CMK (cell line): ENCODE results near the gene MARCHF3.
"Not testable (repeated sequence)": the region's sequence is repeated elsewhere in the genome, so short reads cannot be mapped to it uniquely, and the experiment has no call there.

Source experiments
- DNase-seq: peaks from one replicate; pipeline ENCODE4 v3.0.0-alpha.2; 2010; ENCODE audit warnings: low read depth

MARCHF3 gene, protein sequence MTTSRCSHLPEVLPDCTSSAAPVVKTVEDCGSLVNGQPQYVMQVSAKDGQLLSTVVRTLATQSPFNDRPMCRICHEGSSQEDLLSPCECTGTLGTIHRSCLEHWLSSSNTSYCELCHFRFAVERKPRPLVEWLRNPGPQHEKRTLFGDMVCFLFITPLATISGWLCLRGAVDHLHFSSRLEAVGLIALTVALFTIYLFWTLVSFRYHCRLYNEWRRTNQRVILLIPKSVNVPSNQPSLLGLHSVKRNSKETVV

DNA sequence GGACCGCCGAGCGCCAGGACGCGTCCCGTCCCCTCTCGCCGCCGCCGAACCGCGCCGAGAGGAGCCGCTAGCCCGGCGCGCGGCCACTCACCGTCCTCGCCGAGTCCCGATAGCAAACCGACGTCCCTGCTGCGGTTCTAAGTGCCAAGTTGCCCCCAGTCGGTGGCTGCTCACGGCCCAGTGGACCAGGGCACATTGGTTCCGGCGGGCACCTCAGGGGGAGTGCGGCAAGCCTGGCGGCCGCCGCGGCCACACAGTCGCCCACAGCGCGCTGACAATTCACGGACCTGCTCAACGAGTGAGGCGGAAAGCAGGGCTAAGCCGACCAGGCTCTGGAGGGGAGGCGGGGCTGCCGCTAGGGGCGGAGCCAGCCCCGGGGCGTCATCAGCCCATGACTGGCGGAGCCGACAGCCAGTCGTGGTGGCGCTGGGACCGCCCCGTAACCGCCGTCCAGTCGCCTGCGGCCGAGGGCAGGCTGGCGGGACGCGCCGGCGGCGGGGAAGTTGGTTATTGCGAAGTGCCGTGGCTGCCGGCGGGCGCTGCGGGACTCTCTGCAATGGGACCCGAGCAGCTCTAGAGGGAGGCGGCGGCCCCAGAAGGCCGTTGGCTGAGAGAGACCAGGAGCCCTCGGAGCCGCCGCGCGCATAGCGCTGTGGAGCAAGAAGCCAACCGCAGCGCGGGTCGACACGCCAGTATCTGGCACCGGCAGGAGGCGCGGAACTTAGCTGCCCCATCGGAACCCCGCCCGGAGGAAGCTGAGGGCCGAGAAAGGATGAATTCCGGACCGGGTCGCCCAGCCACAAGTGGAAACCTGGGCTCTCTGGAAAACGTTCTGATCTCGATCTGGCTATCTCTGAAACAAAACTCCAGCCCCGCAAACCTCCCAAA, at the start of gene MARCHF3:
Gene MARCHF3, minus strand, starts transcription at position 300 of the 888 bp plus-strand sequence. CDS start 112,387 bp downstream, outside the sequence.
- DNase-seq = peak; percentile 70

DNA sequence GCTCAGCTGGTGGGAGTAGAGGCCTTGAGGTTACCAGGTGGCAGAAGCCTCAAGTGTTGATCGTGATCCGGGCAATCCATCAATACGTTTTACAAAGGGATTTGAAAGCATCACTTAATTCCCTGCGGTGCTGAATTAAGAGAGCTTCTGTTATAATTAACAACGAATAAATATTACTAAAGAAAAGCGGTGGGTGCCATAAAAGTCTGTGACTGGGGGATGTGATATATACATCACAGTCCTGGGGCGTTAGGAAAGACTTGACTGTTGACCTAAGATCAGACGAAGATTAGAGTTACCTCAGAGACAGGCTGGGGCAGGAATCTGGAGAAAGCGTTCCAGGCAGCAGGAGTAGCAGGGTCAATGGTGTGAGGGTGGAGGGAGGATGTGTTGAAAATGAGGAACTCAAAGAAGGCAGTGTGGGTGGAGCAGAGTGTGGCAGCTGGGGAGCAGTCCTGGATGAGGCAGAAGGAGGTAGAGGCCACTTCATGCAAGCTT, 49.7 kb upstream of the MARCHF3 start:
- DNase-seq = no peak

DNA sequence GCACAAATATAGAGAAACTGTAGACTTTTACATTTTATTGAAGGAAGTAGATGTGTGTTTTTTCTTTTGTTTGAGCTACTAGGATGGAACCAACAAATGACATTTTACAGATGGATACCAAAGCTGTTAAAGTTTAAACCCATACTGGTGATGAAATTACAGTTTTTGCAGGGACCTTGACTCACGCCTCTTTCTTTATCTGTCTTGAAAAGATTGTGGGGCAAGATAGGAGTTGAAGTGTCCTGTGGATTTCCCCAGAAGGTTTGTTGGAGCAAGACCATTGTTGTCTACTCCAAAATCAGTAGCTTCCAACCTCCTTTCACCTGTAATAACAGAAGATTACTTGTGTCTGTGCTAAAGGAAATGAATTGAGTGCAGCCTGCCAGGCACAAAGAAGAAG, 47.0 kb upstream of the MARCHF3 start:
- DNase-seq = no peak

DNA sequence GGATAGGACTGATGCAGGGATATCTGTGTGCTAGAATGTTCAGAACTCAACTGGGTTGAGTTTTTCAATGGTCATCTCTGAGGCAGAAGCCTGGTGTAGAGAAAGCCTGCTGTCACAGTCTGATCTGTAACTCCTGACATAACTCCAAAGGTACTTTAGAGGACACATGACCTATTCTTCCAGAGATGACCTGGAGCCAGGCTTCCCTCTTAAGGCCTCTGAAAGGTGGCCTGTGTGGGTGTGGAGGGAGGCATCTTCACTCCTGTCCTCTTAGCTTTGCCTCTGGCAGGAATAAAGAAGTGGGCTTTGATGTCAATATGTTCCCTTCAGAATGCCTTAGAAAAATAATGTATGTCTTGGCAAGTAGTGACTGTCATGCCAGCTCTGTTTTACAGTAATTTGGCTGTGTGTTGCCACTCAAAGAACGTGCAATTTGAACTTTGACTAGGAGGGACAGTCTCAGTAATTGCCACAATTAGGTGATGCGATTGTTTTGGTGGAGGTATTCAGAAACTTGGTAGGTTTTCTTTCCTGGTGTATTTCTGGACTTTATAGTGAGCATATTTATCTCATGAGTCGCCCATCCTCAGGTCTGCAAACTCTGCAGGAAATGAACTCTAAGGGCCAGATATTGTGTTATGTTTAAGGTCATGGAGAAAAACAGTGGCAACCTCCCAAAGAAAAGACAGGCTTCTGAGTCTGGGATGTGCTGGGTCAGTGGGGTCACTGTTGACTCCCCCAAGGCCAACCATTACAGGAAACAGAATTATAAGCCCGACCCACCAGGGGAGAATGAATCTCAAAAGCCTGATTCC, 46.2 kb upstream of the MARCHF3 start:
- no peak for DNase-seq

DNA sequence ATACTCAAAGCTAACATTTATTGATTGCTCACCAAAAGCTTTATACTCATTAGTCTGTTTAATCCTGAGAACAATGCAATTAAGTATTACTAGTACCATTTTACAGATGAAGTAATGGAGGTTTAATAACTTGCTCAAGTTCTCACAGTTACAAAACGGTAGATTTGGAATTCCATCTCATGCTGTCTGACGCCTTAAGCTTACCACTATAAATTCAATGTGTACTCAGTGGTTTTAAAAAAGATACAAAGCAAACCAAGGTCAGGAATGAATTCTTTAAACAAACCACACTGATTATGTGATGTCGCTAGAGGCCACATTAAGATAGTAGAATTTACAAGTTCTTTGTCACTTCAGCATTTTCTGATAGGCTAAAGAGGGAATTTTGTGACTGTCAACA, 44.1 kb upstream of the MARCHF3 start:
- no peak for DNase-seq

DNA sequence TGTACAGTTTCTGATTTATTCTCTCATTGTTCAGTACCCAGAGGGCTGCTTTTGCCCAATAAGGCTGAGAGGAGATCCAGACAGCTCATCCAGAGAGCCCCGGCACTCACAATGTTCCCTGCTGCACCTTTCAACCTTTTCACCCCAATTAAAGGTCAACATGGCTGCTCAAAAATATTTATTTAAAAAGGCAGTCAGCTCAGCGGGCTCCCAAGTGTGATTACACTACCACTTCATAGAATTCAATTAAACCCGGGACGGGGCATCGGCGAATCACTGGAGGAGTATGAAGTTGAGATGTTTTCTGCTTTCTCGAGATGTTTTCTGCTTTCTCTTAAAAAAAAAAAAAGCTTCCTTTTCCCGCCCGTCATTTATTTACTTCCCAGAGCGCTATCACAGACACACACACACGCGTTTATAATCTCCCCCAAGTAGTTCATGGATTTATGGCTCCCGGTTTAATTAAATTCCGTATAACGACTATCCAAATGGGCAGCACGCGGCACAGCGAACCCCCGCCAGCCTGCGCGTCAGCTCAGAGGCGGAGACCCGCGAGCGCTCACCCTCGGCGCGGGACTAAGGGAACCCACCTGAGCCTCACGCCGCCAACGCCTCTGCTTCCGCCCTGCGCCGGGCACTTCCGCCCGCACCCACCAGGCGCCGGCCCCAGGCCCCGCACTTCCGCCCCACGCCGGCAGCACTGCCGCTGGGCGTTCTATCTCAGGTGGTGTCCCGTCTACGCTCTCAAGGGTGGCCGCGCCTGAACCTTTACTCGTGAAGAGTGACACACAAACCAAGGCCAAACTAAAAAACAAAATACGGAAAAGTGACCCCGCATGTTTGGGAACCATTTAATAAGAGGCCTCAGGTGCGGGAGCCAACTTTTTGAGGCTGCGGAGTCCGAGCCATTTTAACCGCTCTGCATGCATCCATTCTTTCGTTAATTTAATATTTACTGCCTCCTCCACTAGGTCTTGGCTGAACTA, 42.8 kb upstream of the MARCHF3 start, which contains the start of gene C5orf63:
Gene C5orf63, minus strand, starts transcription at position 642 of the 986 bp plus-strand sequence. CDS start 14,507 bp downstream, outside the sequence.
- DNase-seq = peak; percentile 43

DNA sequence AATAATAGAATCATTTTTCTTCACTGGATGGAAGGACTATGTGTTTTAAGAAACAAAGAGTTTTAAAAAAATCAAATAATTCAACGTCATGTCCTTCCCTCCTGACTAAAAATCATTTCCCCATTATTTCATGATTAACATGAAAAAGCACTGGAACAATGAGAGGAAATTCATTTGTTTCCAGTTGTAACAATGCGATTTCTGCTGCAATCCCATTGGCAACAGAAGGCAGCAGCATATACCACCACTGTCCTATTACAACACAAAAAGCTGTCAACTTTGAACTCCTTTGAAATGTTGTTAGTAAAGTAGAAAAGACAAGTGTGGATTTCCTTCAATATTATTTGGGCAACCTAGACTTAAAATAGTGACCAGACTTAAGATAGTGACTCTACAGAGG, 39.9 kb upstream of the MARCHF3 start:
- no peak for DNase-seq

DNA sequence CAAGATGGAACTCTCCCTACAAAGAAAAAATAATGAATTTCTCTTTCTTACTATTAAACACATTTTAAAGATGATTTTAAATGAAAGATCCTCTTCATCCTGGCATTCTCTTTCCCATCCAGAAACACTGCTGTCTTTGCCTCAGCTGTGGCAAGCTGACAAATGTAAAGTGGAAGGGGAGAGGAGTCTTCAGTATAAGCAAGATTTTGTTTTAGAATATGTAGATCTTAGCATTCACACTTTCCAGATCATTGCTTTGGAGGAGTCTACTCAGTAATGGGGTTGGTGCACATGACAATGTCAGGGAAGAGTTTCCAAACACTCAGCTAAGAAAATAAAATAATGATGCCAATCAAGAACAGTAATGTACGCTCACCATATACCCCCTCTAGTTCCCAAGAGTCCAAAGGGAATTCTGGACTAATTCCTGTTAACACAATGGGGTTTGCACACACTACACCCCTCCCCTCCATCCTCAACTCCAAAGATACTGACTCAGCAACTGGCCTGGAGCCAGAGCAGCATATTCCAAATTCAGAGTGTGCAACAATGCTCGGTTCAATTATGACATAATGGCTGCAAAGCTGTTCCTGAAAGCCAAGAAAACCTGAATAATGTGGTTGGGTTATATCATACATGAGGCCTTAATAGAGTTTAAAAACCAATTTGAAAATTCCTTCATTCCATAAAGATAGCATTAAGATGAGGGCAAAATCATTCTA, 38.3 kb upstream of the MARCHF3 start:
- DNase-seq = no peak

DNA sequence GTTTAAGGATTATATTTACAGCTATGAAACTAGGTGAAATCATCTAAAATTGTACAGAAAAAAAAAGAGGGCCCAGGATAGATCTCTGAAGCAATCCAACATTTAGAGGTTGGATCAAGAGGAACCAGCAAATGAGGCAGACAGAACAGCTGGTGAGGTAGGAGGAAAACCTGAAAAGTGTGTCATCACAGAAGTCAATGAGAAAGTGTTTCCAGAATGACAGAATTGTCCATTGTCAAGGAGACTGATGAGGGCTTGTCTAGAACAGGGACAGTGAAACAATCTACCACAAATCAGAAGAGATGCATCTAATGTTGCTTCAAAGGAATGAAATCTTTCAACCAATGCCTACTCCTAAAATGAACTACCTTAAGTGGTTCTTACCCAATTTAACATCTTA, 36.4 kb upstream of the MARCHF3 start:
- no peak for DNase-seq

DNA sequence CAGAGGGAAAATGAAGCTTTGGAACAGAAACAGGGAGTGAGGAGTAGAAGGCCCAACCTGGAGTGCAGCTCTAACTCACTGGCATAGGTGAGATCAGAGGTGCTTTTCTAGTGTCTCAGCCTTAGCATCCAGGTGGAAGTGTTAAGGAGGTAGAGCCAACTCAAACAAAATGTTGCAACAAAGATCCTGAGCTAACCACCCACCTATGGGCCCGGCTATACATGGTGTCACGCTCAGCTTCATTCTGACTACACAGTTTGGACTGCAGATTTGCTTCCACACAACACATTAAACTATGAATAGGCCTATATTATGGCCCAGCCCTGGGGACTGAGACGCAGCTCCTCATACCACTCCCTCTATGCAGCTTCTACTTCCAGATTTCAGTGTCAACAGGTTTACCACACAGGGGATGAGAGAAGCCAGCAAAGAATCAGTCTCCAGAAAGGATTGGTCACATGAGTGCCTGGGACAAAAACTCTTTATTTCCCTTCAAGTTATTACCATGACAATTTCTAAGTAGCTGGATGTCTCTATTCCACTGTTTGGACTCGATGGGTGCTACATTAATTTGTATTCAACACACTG, 34.0 kb upstream of the MARCHF3 start:
- no peak for DNase-seq

DNA sequence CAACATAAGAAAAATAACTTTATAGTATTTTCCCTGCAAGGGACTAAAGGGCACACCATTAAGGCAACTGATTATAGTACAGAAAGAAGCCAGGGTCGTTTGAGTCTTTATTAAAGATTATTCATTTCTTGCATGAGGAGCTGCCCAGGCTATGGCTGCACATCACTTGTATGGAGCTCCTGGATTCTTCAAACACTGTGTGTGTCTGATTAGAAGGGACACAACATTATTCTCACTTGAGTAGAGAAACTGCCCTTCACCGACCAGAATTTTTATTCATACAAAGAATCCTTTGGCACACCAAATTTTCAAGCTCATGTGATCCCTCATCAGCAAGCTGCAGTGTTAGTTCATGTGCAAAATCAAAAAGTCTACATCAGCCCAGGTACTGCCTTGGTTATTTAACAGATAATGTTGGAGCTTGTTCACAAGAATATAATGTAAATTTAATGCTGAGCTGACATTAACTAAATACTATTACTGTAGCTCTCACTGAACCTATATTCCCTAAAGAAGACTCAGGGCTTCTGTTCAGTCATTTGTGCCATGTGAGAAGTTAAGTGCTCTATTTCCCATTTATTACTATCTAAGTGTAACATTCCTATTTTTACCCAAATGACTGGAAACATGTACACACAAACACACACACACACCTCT, 33.0 kb upstream of the MARCHF3 start:
- DNase-seq = no peak

DNA sequence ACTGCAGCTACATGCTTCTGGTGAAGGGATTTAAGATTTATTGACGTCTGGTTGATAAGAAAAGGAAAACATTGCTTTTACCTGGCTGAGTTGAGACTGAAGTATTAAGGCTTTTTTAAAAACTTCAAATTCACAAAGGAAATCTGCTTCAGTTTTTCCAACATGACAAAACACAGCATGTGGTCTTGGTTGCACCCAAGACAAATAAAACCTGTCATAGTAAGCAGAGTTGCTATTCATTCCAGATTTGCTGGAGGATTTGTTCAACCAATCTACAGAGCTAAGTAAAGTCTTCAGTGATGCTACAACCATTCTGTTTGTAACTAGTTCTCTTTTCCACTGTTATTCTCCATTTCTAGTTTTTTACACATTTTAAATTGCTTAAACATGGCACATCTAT, 31.6 kb upstream of the MARCHF3 start:
- no peak for DNase-seq

DNA sequence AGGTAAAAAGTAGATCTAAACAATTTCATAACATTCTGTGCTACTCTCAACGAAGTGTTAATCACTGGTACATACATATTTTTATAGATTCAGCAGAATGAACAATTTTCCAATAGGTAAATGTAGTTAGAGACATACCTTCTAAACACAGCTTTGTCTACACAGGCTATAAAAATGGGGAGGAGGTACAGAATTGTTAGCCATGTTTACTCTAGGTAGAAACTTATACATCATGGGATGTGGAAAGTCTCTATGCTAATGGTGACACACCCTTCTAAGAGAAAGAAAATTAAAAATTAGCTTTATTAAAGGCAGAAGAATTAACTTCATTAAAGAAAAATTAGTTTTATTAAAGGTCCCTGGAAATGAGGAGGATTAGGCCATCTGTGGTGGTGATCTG, 31.2 kb upstream of the MARCHF3 start:
- DNase-seq = no peak

DNA sequence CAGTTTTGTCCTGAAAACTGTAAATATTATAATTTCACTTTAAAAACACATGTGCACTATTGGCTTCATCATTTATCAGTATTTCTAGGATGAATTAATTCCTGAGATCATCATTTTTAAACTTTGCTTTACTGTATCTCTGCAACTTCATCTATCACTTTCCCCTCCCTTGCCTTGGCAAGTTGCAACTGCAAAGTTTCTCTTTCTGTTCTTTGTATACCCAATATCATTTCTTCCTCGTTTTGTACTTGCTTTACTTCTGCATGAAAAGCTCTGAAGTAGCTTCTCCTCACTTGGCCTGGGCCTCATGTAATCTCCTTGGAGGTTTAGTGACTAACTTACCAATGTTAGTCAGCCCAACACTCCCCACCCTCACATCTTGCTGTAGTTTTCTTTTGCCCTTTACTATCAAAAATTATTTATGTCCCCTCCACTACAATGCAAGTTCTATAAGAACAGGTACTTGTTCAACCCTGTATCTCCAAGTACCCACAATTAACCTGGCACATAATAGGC, 30.2 kb upstream of the MARCHF3 start:
- no peak for DNase-seq

DNA sequence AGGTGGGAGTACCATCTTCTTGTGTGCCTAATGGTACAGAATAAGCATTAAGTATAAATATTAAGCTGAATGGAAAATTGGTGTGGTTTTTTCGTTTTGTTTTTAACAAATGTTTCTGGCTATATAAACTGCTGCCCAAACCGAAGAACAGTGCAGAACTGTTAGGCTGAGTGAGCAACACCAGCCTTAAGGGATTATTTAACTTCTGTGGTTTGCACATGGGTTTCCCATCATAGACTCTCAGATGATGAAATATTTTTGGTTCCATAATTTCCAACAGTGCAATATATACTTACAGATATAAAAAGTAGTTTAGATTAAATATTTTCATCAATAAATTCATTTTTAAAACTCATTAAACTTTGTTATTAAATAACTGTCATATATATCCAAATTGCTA, 26.5 kb upstream of the MARCHF3 start:
- DNase-seq = no peak

DNA sequence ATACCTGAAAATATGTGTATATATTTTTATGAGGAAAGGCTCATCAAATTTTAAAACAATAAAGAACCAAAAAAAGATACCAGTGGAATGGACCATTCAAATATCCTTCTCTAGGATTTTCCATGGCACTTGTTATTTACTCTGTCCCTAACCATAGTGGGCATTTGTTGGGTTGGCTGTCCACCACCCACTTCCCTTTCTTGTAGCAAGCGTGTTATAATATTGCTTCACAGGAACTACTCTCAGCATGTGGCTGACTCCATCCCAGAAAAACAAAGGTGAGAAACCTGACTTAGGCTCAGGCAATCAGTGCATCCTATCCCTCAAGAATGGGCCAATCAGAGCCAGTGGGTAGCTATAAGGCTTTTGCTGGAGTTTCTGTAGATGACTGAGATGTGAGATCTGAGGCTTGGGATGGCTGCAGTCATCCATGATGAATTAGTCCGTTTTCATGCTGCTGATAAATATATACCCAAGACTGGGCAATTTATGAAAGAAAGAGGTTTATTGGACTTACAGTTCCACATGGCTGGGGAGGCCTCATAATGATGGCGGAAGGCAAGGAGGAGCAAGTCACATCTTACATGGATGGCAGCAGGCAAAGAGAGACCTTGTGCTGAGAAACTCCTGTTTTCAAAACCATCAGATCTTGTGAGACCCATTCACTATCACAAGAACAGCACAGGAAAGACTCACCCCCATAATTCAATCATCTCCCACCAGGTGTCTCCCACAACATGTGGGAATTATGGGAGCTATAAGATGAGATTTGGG, 25.7 kb upstream of the MARCHF3 start:
- DNase-seq = no peak

DNA sequence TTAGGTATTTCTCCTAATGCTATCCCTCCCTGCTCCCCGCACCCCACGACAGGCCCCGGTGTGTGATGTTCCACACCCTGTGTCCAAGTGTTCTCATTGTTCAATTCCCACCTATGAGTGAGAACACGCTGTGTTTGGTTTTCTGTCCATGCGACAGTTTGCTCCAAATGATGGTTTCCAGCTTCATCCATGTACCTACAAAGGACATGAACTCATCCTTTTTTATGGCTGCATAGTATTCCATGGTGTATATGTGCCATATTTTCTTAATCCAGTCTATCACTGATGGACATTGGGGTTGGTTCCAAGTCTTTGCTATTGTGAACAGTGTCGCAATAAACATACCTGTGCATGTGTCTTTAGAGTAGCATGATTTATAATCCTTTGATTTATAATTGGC, 23.2 kb upstream of the MARCHF3 start:
- not testable (repeated sequence) for DNase-seq

DNA sequence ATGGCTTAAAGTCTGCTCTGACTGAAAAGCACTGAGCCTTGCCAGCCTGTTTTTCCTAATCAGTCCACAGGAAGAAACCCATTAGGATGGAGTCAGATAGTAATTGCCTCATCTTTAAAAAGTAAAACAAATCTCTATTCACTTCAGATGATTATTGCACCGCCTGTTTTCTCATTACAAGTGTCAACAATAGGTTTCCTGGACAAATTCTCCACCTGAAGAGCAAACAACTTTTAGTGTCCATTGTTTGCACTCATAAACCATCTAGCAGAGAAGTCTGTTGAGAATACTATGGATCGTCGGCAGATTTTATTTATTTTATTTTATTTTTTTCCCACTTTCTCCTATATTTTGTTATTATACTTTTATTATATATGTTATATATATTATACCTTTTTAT, 22.7 kb upstream of the MARCHF3 start:
- DNase-seq = no peak
